K562 (cell line): ENCODE measurements around the gene ESX1. TPM values are rescaled to one million over a fixed set of nuclear protein-coding genes. Genes with fewer than 3 reads are reported as not detected.

Experiments used
- ATAC-seq: fragments of 200-7000 bp; cut with Tn5 transposase; 3 replicates; pipeline ENCODE4 v1.9.1; 2020; ENCODE audit warnings: moderate library complexity
- BruUV-seq: library from RNA; stranded (reverse); fragments of 400-500 nt; replicated peaks from 2 replicates; lab custom pipeline; 2021; lab: Mats Ljungman, UMichigan
- CTCF ChIA-PET: fragments of 300-600 bp; formaldehyde crosslinking; extraction: SDS; loops from one replicate; lab custom pipeline; 2021; ENCODE audit warnings: low intra/inter-chr PET ratio; lab: Yijun Ruan, JAX
- POLR2A ChIA-PET: fragments of 300-600, 350-650 bp; sonication (Branson Sonifier 250); formaldehyde crosslinking; extraction: SDS; loops from one replicate; lab custom pipeline; 2021; ENCODE audit warnings: antibody characterized with exemption, inconsistent platforms; lab: Yijun Ruan, JAX
- DNase-seq, 4 experiments: peaks; one replicate each; pipeline versions ENCODE4 v3.0.0 to v3.0.0-alpha.2; 2011 to 2018; ENCODE audit warnings: low spot score in 3 of 4, mixed read lengths in 3 of 4; ENCODE audit errors: extremely low read depth in 1 of 4
- FAIRE-seq: peaks from 2 replicates; lab custom pipeline; 2011; peaks lifted over from hg19 to GRCh38; lab: Jason Lieb, UNC
- H2AFZ ChIP-seq: 2 replicates; pipeline ENCODE4 v1.6.0; 2011; ENCODE audit warnings: low read depth, low read length, control low read depth, inconsistent platforms
- H3K27ac ChIP-seq: fragments of 200-600 bp; 3 replicates; pipeline ENCODE4 v1.8.0; 2011; ENCODE audit warnings: low read depth, mild to moderate bottlenecking, control low read depth, inconsistent platforms, low read length, moderate library complexity, mixed read lengths; ENCODE audit errors: extremely low read depth
- H3K27me3 ChIP-seq, 2 experiments: fragments of 300-600 bp in 1 of 2; 2 replicates in 1 of 2; 3 replicates in 1 of 2; pipeline versions ENCODE4 v1.6.0 to v1.8.0; 2011; ENCODE audit warnings: inconsistent platforms in 2 of 2, low read length in 2 of 2, mild to moderate bottlenecking in 1 of 2, mixed read lengths in 1 of 2, moderate library complexity in 1 of 2; ENCODE audit not compliant: control insufficient read depth in 2 of 2, insufficient read depth in 2 of 2
- H3K36me3 ChIP-seq: fragments of 300-600 bp; 3 replicates; pipeline ENCODE4 v1.8.0; 2011; ENCODE audit warnings: mild to moderate bottlenecking, low read length, inconsistent platforms; ENCODE audit not compliant: control insufficient read depth, insufficient read depth
- H3K4me1 ChIP-seq, 2 experiments: fragments of 200-600 bp in 1 of 2; replicated peaks in 1 of 2; 2 replicates in 1 of 2; 3 replicates in 1 of 2; pipeline versions ENCODE4 v1.5.1 to v1.8.0; 2011; ENCODE audit warnings: inconsistent platforms in 2 of 2, low read length in 2 of 2, mild to moderate bottlenecking in 1 of 2, mixed read lengths in 1 of 2, moderate library complexity in 1 of 2; ENCODE audit not compliant: control insufficient read depth in 2 of 2, insufficient read depth in 2 of 2
- H3K4me2 ChIP-seq: 2 replicates; pipeline ENCODE4 v1.6.1; 2011; ENCODE audit warnings: low read length, control low read depth, inconsistent platforms, mixed read lengths; ENCODE audit not compliant: insufficient read depth
- H3K4me3 ChIP-seq: fragments of 200-600 bp; sonication (generic), shearing (Covaris generic); 2 replicates; pipeline ENCODE4 v1.5.1; 2016; ENCODE audit warnings: control low read depth, inconsistent platforms
- H3K79me2 ChIP-seq: fragments of 200-600 bp; 3 replicates; pipeline ENCODE4 v1.8.0; 2011; ENCODE audit warnings: low read length, inconsistent platforms; ENCODE audit not compliant: control insufficient read depth, insufficient read depth
- H3K9ac ChIP-seq, 2 experiments: 2 replicates each; pipeline versions ENCODE4 v1.6.0 to v1.6.1; 2011; ENCODE audit warnings: low read depth in 2 of 2, low read length in 2 of 2, control low read depth in 1 of 2, inconsistent platforms in 1 of 2, mild to moderate bottlenecking in 1 of 2, mixed read lengths in 1 of 2; ENCODE audit not compliant: insufficient read depth in 1 of 2
- H3K9me1 ChIP-seq: one replicate; pipeline ENCODE4 v1.6.0; 2011; ENCODE audit warnings: inconsistent platforms, mild to moderate bottlenecking, low read length, moderate library complexity; ENCODE audit not compliant: control insufficient read depth, insufficient read depth
- H3K9me3 ChIP-seq: replicated peaks from 2 replicates; pipeline ENCODE4 v1.5.1; 2011; ENCODE audit warnings: low read depth, low read length, inconsistent platforms; ENCODE audit not compliant: control insufficient read depth, insufficient read depth
- H4K20me1 ChIP-seq: replicated peaks from 2 replicates; pipeline ENCODE4 v1.6.1; 2011; ENCODE audit warnings: low read length, inconsistent platforms, mixed read lengths; ENCODE audit not compliant: control insufficient read depth, insufficient read depth
- ERF ChIP-seq: fragments of 450-650 bp; formaldehyde crosslinking; IDR thresholded peaks from 2 replicates; pipeline ENCODE4 v1.4.0; 2020; ENCODE audit warnings: mild to moderate bottlenecking, mixed read lengths
- EWSR1 ChIP-seq: fragments of 450-650 bp; IDR thresholded peaks from 2 replicates; pipeline ENCODE4 v1.6.1; 2018; ENCODE audit warnings: borderline replicate concordance, mild to moderate bottlenecking, low read depth, moderate library complexity; ENCODE audit not compliant: partially characterized antibody
- MXI1 ChIP-seq: IDR thresholded peaks from 2 replicates; pipeline ENCODE4 v1.6.1; 2011; ENCODE audit warnings: low read depth, mild to moderate bottlenecking, improper control_type of control experiment, low read length
- NR3C1 ChIP-seq: sonication (generic); formaldehyde crosslinking; IDR thresholded peaks from 2 replicates; pipeline ENCODE4 v1.8.1; 2022; ENCODE audit warnings: missing genetic modification reagents
- SAFB ChIP-seq: fragments of 200-400 bp; formaldehyde crosslinking; IDR thresholded peaks from 2 replicates; pipeline ENCODE4 v1.6.1; 2017; ENCODE audit warnings: low read depth, low read length, borderline replicate concordance
- ZC3H4 ChIP-seq: sonication (generic); formaldehyde crosslinking; IDR thresholded peaks from 2 replicates; pipeline ENCODE4 v1.9.0; 2021; ENCODE audit warnings: missing genetic modification reagents, borderline replicate concordance
- ZNF165 ChIP-seq: fragments of 250-450 bp; sonication (Bioruptor Pico); IDR thresholded peaks from 2 replicates; pipeline ENCODE4 v1.4.0; 2020; ENCODE audit warnings: borderline replicate concordance
- ZNF253 ChIP-seq: fragments of 250-450 bp; sonication (Bioruptor Pico); conservative IDR thresholded peaks from 2 replicates; pipeline ENCODE4 v1.6.1; 2021; ENCODE audit warnings: mild to moderate bottlenecking
- ZNF311 ChIP-seq: fragments of 250-450 bp; sonication (Bioruptor Pico); IDR thresholded peaks from 2 replicates; pipeline ENCODE4 v1.4.0; 2020; ENCODE audit warnings: mild to moderate bottlenecking, moderate library complexity
- WGBS: fragments of 100-300 bp; shearing (Covaris generic); methylation state at CpG from one replicate; pipeline ENCODE4 v1.1.6; 2016; ENCODE audit warnings: low coverage, mixed read lengths; ENCODE audit not compliant: insufficient coverage; ENCODE audit errors: missing lambda C conversion rate; 5-methylcytosine and 5-hydroxymethylcytosine counted together
- in situ Hi-C: fragments of 300-500 bp; cut with MboI; formaldehyde crosslinking; loops from 4 replicates; pipeline ENCODE4 v1.15.0; 2018; ENCODE audit warnings: inconsistent platforms, mixed read lengths
- intact Hi-C: fragments of 100-400 bp; cut with micrococcal nuclease; formaldehyde crosslinking; loops from 2 replicates; pipeline ENCODE4 v1.14.2; 2022
- polyA plus RNA-seq, 8 experiments: library from polyadenylated mRNA; depleted of rRNA in 4 of 8; stranded (reverse) in 5 of 8; unstranded in 3 of 8; fragments of >200 nt; fragmentation: Nextera tagmentation in 2 of 8; fragmentation: Illumina TruSeq in 1 of 8; extraction: Ambion mirVana in 2 of 8; extraction: Trizol in 1 of 8; gene quantifications; 2 replicates each; pipeline versions ENCODE4 v1.2.1 to v1.2.3, GENCODE V29; 2011 to 2014; ENCODE audit warnings: inconsistent platforms in 1 of 8, missing spikeins in 1 of 8
- total RNA-seq, 7 experiments: library from RNA; depleted of rRNA in 6 of 7; stranded (reverse); fragments of >200 nt in 6 of 7; fragmentation: Illumina TruSeq in 2 of 7; extraction: Trizol in 2 of 7; gene quantifications; 2 replicates each; pipeline versions ENCODE4 v1.2.1 to v1.2.3, GENCODE V29; 2011 to 2021; ENCODE audit warnings: low replicate concordance in 1 of 7
- TF ChIP-seq, protein P1 (sequence below): fragments of 450-650 bp; formaldehyde crosslinking; IDR thresholded peaks from 2 replicates; pipeline ENCODE4 v1.4.0; 2020; ENCODE audit warnings: mild to moderate bottlenecking, mixed read lengths
- TF ChIP-seq, protein P2 (sequence below): fragments of 250-450 bp; sonication (Bioruptor Pico); IDR thresholded peaks from 2 replicates; pipeline ENCODE4 v1.4.0; 2020; ENCODE audit warnings: mild to moderate bottlenecking

Gene ESX1
- total and polyA plus RNA-seq, 9 of the 15 experiments (the other 6 are each of a cell fraction or from before 2014, with no cell fraction given) = not detected

GRCh38 chrX:104282166-104282725, 27.5 kb upstream of the ESX1 start:
- Histone ChIP-seq H3K9me3 (no peaks in the 10 kb centered on the region), H3K9ac (no peak overlapping the region), H3K4me1 (no peaks in the 10 kb centered on the region), H3K4me3 (no peak overlapping the region), H3K79me2 (no peaks in the 10 kb centered on the region), H3K36me3 (no peaks in the 10 kb centered on the region), H3K27ac (no peak overlapping the region), H4K20me1 (no peaks in the 10 kb centered on the region), H3K27me3 (no peaks in the 10 kb centered on the region; a peak in 1 of 5 replicates), H3K4me2 (no peak overlapping the region), H2AFZ (no peak overlapping the region), H3K9me1 (no peaks in the 10 kb centered on the region)
- intact Hi-C loops = no loop called here
- 0% methylated on average over 6 of the region's 9 CpGs for WGBS
- DNase-seq (no peak), ATAC-seq (no peak), FAIRE-seq (no peak)
- TF ChIP-seq, protein P1, sequence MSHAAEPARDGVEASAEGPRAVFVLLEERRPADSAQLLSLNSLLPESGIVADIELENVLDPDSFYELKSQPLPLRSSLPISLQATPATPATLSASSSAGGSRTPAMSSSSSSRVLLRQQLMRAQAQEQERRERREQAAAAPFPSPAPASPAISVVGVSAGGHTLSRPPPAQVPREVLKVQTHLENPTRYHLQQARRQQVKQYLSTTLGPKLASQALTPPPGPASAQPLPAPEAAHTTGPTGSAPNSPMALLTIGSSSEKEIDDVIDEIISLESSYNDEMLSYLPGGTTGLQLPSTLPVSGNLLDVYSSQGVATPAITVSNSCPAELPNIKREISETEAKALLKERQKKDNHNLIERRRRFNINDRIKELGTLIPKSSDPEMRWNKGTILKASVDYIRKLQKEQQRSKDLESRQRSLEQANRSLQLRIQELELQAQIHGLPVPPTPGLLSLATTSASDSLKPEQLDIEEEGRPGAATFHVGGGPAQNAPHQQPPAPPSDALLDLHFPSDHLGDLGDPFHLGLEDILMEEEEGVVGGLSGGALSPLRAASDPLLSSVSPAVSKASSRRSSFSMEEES = no peak
- BruUV-seq = no TSS peak
- ChIA-PET POLR2A (no interaction called here), CTCF (no interaction called here)
- in situ Hi-C loops = no loop called here

GRCh38 chrX:104281564-104281963, 26.8 kb upstream of the ESX1 start:
- ATAC-seq = no peak
- H3K4me3 ChIP-seq = no peak overlapping the region
- H2AFZ ChIP-seq = no peak overlapping the region
- no TSS peak for BruUV-seq
- ChIA-PET POLR2A (no interaction called here), CTCF (no interaction called here)
- H3K36me3 ChIP-seq = no peaks in the 10 kb centered on the region
- H3K79me2 ChIP-seq = no peaks in the 10 kb centered on the region
- no peak overlapping the region for H3K4me2 ChIP-seq
- H4K20me1 ChIP-seq = no peaks in the 10 kb centered on the region
- H3K27ac ChIP-seq = no peak overlapping the region
- TF ChIP-seq NR3C1 = no peak
- no peak for TF ChIP-seq ZNF311 (CRISPR knock-in tag)
- TF ChIP-seq SAFB = no peak
- TF ChIP-seq ZC3H4 (CRISPR knock-in tag) = no peak
- TF ChIP-seq, protein P2, sequence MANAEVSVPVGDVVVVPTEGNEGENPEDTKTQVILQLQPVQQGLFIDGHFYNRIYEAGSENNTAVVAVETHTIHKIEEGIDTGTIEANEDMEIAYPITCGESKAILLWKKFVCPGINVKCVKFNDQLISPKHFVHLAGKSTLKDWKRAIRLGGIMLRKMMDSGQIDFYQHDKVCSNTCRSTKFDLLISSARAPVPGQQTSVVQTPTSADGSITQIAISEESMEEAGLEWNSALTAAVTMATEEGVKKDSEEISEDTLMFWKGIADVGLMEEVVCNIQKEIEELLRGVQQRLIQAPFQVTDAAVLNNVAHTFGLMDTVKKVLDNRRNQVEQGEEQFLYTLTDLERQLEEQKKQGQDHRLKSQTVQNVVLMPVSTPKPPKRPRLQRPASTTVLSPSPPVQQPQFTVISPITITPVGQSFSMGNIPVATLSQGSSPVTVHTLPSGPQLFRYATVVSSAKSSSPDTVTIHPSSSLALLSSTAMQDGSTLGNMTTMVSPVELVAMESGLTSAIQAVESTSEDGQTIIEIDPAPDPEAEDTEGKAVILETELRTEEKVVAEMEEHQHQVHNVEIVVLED (CRISPR knock-in tag) = no peak
- no peak for TF ChIP-seq ZNF253
- TF ChIP-seq MXI1 = no peak
- no peak for TF ChIP-seq EWSR1
- TF ChIP-seq ZNF165 (CRISPR knock-in tag) = no peak
- TF ChIP-seq ERF (CRISPR knock-in tag) = no peak
- no peak for DNase-seq
- H3K4me1 ChIP-seq = no peaks in the 10 kb centered on the region
- no peaks in the 10 kb centered on the region for H3K9me1 ChIP-seq
- no peak overlapping the region for H3K9ac ChIP-seq
- intact Hi-C loops (no loop called here), in situ Hi-C loops (no loop called here)
- no peak for FAIRE-seq
- no peaks in the 10 kb centered on the region; a peak in 1 of 5 replicates for H3K27me3 ChIP-seq
- H3K9me3 ChIP-seq = no peaks in the 10 kb centered on the region
- 3% methylated on average over 4 of the region's 4 CpGs for WGBS
